ENCODE data around the gene IL12A.

DNA sequence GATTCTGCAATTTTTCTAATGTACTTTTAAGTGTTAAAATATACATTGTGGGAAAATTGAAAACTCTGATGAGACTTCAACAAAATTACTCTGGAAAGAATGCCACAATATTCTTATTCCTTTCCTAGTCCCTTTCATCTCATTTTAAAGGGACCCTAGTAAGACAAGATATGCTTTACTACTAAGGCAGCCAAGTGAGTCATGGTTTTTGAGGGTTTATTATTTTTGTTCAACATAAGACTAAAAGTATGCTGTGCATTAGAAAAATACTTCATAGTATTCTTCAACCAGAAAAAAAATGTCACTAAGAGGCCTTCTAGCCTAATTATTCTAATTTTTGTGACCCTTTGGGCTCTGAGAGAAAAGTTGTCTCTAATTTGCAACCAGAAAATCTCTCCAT lies 7.4 kb downstream of the IL12A start:
- TF ChIP-seq, protein P1, sequence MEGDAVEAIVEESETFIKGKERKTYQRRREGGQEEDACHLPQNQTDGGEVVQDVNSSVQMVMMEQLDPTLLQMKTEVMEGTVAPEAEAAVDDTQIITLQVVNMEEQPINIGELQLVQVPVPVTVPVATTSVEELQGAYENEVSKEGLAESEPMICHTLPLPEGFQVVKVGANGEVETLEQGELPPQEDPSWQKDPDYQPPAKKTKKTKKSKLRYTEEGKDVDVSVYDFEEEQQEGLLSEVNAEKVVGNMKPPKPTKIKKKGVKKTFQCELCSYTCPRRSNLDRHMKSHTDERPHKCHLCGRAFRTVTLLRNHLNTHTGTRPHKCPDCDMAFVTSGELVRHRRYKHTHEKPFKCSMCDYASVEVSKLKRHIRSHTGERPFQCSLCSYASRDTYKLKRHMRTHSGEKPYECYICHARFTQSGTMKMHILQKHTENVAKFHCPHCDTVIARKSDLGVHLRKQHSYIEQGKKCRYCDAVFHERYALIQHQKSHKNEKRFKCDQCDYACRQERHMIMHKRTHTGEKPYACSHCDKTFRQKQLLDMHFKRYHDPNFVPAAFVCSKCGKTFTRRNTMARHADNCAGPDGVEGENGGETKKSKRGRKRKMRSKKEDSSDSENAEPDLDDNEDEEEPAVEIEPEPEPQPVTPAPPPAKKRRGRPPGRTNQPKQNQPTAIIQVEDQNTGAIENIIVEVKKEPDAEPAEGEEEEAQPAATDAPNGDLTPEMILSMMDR (conservative IDR thresholded peaks at IDR 0.05; ENCODE audit: low read depth, low read length), result no peak
- TF ChIP-seq EZH2phosphoT487 (IDR thresholded peaks at IDR 0.05; ENCODE audit: borderline replicate concordance, low read length), result no peak
- TF ChIP-seq EZH2 (IDR thresholded peaks at IDR 0.05; ENCODE audit: low read length, unreplicated experiment), result no peak

All from PC-3 (cell line).